ENCODE results near the gene ARFRP1. TPM values are rescaled to one million over a fixed set of nuclear protein-coding genes. Genes with fewer than 3 reads are reported as not detected.
A peak's percentile ranks its signal among the peaks of the same experiment; 100 is the strongest.

Gene ARFRP1
- total and polyA plus RNA-seq, 2 of the 13 experiments (the other 11 are each of a cell fraction or from before 2014, with no cell fraction given), result 32.0 to 51.1 TPM

GRCh38 chr20:63657937-63658748 lies 49.6 kb downstream of the ARFRP1 start, which contains the start of gene RTEL1 (continued):
- TF ChIP-seq, protein P1, sequence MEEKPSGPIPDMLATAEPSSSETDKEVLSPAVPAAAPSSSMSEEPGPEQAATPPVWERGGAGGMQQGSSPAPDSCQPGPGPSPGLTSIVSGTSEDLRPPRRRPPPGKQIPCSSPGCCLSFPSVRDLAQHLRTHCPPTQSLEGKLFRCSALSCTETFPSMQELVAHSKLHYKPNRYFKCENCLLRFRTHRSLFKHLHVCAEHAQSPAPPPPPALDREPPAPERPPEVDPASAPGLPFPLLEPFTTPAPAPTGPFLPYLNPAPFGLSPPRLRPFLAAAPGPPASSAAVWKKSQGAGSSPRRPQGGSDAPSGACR (CRISPR knock-in tag; IDR thresholded peaks at IDR 0.05), result peak; percentile 98
- TF ChIP-seq ZNF737 (CRISPR knock-in tag; IDR thresholded peaks at IDR 0.05; ENCODE audit: borderline replicate concordance) (peak; percentile 90), SOX5 (CRISPR knock-in tag; IDR thresholded peaks at IDR 0.05; ENCODE audit: borderline replicate concordance) (peak; percentile 22; the same call in 1 of the 2 replicates), MAZ (IDR thresholded peaks at IDR 0.05; ENCODE audit: borderline replicate concordance, low read depth, low read length) (peak; percentile 91), MAZ (CRISPR knock-in tag; IDR thresholded peaks at IDR 0.05; ENCODE audit: low read depth) (peak; percentile 97), ZNF318 (CRISPR knock-in tag; IDR thresholded peaks at IDR 0.05) (peak; percentile 58; the same call in 1 of the 2 replicates), ZNF441 (CRISPR knock-in tag; IDR thresholded peaks at IDR 0.05; ENCODE audit: borderline replicate concordance) (peak; percentile 73), DPF2 (CRISPR knock-in tag; IDR thresholded peaks at IDR 0.05; ENCODE audit: borderline replicate concordance, low read depth) (no peak), HDAC1 (CRISPR knock-in tag; IDR thresholded peaks at IDR 0.05) (peak; percentile 98), ZNF33B (CRISPR knock-in tag; IDR thresholded peaks at IDR 0.05) (no peak), HCFC1 (IDR thresholded peaks at IDR 0.05; ENCODE audit: low read depth, low read length) (peak; percentile 90), ZNF44 (CRISPR knock-in tag; IDR thresholded peaks at IDR 0.05) (no peak; the same call in 1 of the 2 replicates), ZNF703 (CRISPR knock-in tag; IDR thresholded peaks at IDR 0.05; ENCODE audit: borderline replicate concordance) (peak; percentile 94; the same call in 1 of the 2 replicates), THYN1 (CRISPR knock-in tag; IDR thresholded peaks at IDR 0.05; ENCODE audit: borderline replicate concordance, low read depth) (peak; percentile 82; the same call in 1 of the 2 replicates), MLLT10 (CRISPR knock-in tag; IDR thresholded peaks at IDR 0.05) (no peak), ATF5 (CRISPR knock-in tag; IDR thresholded peaks at IDR 0.05; ENCODE audit: low read depth) (peak; percentile 62), ONECUT2 (CRISPR knock-in tag; IDR thresholded peaks at IDR 0.05) (peak; percentile 62; the same call in 1 of the 2 replicates), HHEX (CRISPR knock-in tag; IDR thresholded peaks at IDR 0.05) (peak; percentile 54), ZEB1 (IDR thresholded peaks at IDR 0.05; ENCODE audit: insufficient replicate concordance, low read depth) (peak; percentile 92), ZFP41 (CRISPR knock-in tag; IDR thresholded peaks at IDR 0.05; ENCODE audit: borderline replicate concordance) (no peak)
